Fibroblast of lung (primary cell): Measurements from ENCODE around the gene UST.
"Not testable (repeated sequence)": the region's sequence is repeated elsewhere in the genome, so short reads cannot be mapped to it uniquely, and the experiment has no call there.

Experiments used
- CTCF ChIP-seq, 2 donors: IDR thresholded peaks in 1 of 2; conservative IDR thresholded peaks in 1 of 2; 1 replicate in 1 of 2; 2 replicates in 1 of 2; pipeline ENCODE4 v1.5.1; 2011 to 2012; ENCODE audit warnings: low read length in 2 of 2, control low read depth in 1 of 2, inconsistent platforms in 1 of 2, low read depth in 1 of 2, mild to moderate bottlenecking in 1 of 2
- EZH2 ChIP-seq: IDR thresholded peaks from 2 replicates; pipeline ENCODE4 v1.5.1; 2012; ENCODE audit warnings: low read length, control low read depth, mild to moderate bottlenecking; ENCODE audit errors: missing control alignments

- TF ChIP-seq CTCF (conservative IDR thresholded peaks at IDR 0.05 in 1 of 2, IDR thresholded peaks at IDR 0.05 in 1 of 2; ENCODE audit: low read depth in 1 of 2, low read length in 2 of 2); EZH2: not testable (repeated sequence)
Observed at GRCh38 chr6:148853113-148853512, 106.3 kb downstream of the UST start.
